T-helper 1 cell treated with Interleukin-12 subunit alpha and Interleukin-12 subunit beta and Interleukin-4 antibody, amounts not matched to agents 30 μg/mL and 1 μg/mL, for 36 hours (primary cell): ENCODE measurements around the gene PLPP4.

Experiments
- H3K27ac Mint-ChIP-seq: one replicate; pipeline ENCODE4 v1.8.0; 2021; ENCODE audit warnings: mild to moderate bottlenecking, mixed read lengths
- H3K27me3 Mint-ChIP-seq: one replicate; pipeline ENCODE4 v1.8.0; 2021; ENCODE audit warnings: low read depth, mixed read lengths
- H3K36me3 Mint-ChIP-seq: one replicate; pipeline ENCODE4 v1.8.0; 2021; ENCODE audit warnings: low read depth, mixed read lengths
- H3K4me1 Mint-ChIP-seq: one replicate; pipeline ENCODE4 v1.8.0; 2021; ENCODE audit warnings: low read depth, mixed read lengths
- H3K4me3 Mint-ChIP-seq: one replicate; pipeline ENCODE4 v1.8.0; 2021; ENCODE audit warnings: mild to moderate bottlenecking, moderate library complexity, mixed read lengths
- H3K9me3 Mint-ChIP-seq: one replicate; pipeline ENCODE4 v1.8.0; 2021; ENCODE audit warnings: mixed read lengths

The PLPP4 gene

GRCh38 chr10:120456626-120457430 is at the start of gene PLPP4:
Gene PLPP4 (plus strand): TSS chr10:120457227. CDS start chr10:120457306, 79 bp downstream.
- no peak within 1 kb of the TSS for H3K27ac Mint-ChIP-seq
- H3K36me3 Mint-ChIP-seq: no peaks in the 10 kb centered on the region
- H3K4me1 Mint-ChIP-seq: no peaks in the 10 kb centered on the region
- H3K4me3 Mint-ChIP-seq: peak within 1 kb of the TSS; percentile 28
- no peaks in the 10 kb centered on the region for H3K9me3 Mint-ChIP-seq
- H3K27me3 Mint-ChIP-seq: peaks cover 38% of the 10 kb centered on the region

- Mint-ChIP-seq H3K27me3 (no peaks in the 10 kb centered on the region), H3K36me3 (no peaks in the 10 kb centered on the region), H3K4me3 (no peak overlapping the region), H3K9me3 (no peaks in the 10 kb centered on the region), H3K4me1 (no peaks in the 10 kb centered on the region), H3K27ac (no peak overlapping the region)
Measured at GRCh38 chr10:120409816-120410215, 47.2 kb upstream of the PLPP4 start.

GRCh38 chr10:120414946-120415345 is 42.1 kb upstream of the PLPP4 start:
- Mint-ChIP-seq H3K4me1 (no peaks in the 10 kb centered on the region), H3K27me3 (no peaks in the 10 kb centered on the region), H3K4me3 (no peak overlapping the region), H3K9me3 (peaks cover 3% of the 10 kb centered on the region), H3K36me3 (no peaks in the 10 kb centered on the region), H3K27ac (no peak overlapping the region)

- H3K4me1 Mint-ChIP-seq: no peaks in the 10 kb centered on the region
- H3K27ac Mint-ChIP-seq: no peak overlapping the region
- H3K9me3 Mint-ChIP-seq: peaks cover 3% of the 10 kb centered on the region
- no peaks in the 10 kb centered on the region for H3K27me3 Mint-ChIP-seq
- no peaks in the 10 kb centered on the region for H3K36me3 Mint-ChIP-seq
- no peak overlapping the region for H3K4me3 Mint-ChIP-seq
Measured at GRCh38 chr10:120415709-120416330, 41.2 kb upstream of the PLPP4 start.

GRCh38 chr10:120420421-120420820 is 36.6 kb upstream of the PLPP4 start:
- H3K27ac Mint-ChIP-seq: no peak overlapping the region
- no peaks in the 10 kb centered on the region for H3K4me1 Mint-ChIP-seq
- no peaks in the 10 kb centered on the region for H3K9me3 Mint-ChIP-seq
- H3K4me3 Mint-ChIP-seq: no peak overlapping the region
- no peaks in the 10 kb centered on the region for H3K36me3 Mint-ChIP-seq
- H3K27me3 Mint-ChIP-seq: no peaks in the 10 kb centered on the region

GRCh38 chr10:120421250-120421649 is 35.8 kb upstream of the PLPP4 start:
- H3K36me3 Mint-ChIP-seq: no peaks in the 10 kb centered on the region
- H3K4me3 Mint-ChIP-seq: no peak overlapping the region
- H3K27me3 Mint-ChIP-seq: no peaks in the 10 kb centered on the region
- no peaks in the 10 kb centered on the region for H3K4me1 Mint-ChIP-seq
- no peaks in the 10 kb centered on the region for H3K9me3 Mint-ChIP-seq
- no peak overlapping the region for H3K27ac Mint-ChIP-seq

- Mint-ChIP-seq H3K36me3 (no peaks in the 10 kb centered on the region), H3K27ac (no peak overlapping the region), H3K4me3 (no peak overlapping the region), H3K4me1 (no peaks in the 10 kb centered on the region), H3K9me3 (no peaks in the 10 kb centered on the region), H3K27me3 (no peaks in the 10 kb centered on the region)
Measured at GRCh38 chr10:120422457-120422856, 34.6 kb upstream of the PLPP4 start.

GRCh38 chr10:120423431-120424197 is 33.4 kb upstream of the PLPP4 start:
- Mint-ChIP-seq H3K4me1 (no peaks in the 10 kb centered on the region), H3K27ac (no peak overlapping the region), H3K27me3 (no peaks in the 10 kb centered on the region), H3K4me3 (no peak overlapping the region), H3K36me3 (no peaks in the 10 kb centered on the region), H3K9me3 (no peaks in the 10 kb centered on the region)

GRCh38 chr10:120424198-120424464 is 32.9 kb upstream of the PLPP4 start:
- H3K4me1 Mint-ChIP-seq: no peaks in the 10 kb centered on the region

GRCh38 chr10:120426306-120426705 is 30.7 kb upstream of the PLPP4 start:
- no peaks in the 10 kb centered on the region for H3K9me3 Mint-ChIP-seq
- H3K4me1 Mint-ChIP-seq: peaks cover under 1% of the 10 kb centered on the region
- no peak overlapping the region for H3K27ac Mint-ChIP-seq
- H3K36me3 Mint-ChIP-seq: no peaks in the 10 kb centered on the region
- no peak overlapping the region for H3K4me3 Mint-ChIP-seq
- peaks cover 8% of the 10 kb centered on the region for H3K27me3 Mint-ChIP-seq

More at GRCh38 chr10:120424198-120424464, 32.9 kb upstream of the PLPP4 start:
- Mint-ChIP-seq H3K27me3 (no peaks in the 10 kb centered on the region), H3K27ac (no peak overlapping the region), H3K36me3 (no peaks in the 10 kb centered on the region), H3K4me3 (no peak overlapping the region), H3K9me3 (no peaks in the 10 kb centered on the region)

- Mint-ChIP-seq H3K4me1 (peaks cover 2% of the 10 kb centered on the region), H3K27me3 (peaks cover 18% of the 10 kb centered on the region), H3K36me3 (no peaks in the 10 kb centered on the region), H3K27ac (no peak overlapping the region), H3K4me3 (no peak overlapping the region), H3K9me3 (no peaks in the 10 kb centered on the region)
Measured at GRCh38 chr10:120428754-120429153, 28.3 kb upstream of the PLPP4 start.

- H3K4me1 Mint-ChIP-seq: peaks cover 2% of the 10 kb centered on the region
- H3K9me3 Mint-ChIP-seq: no peaks in the 10 kb centered on the region
- peaks cover 18% of the 10 kb centered on the region for H3K27me3 Mint-ChIP-seq
- no peak overlapping the region for H3K27ac Mint-ChIP-seq
- H3K36me3 Mint-ChIP-seq: no peaks in the 10 kb centered on the region
- no peak overlapping the region for H3K4me3 Mint-ChIP-seq
Measured at GRCh38 chr10:120429395-120429794, 27.6 kb upstream of the PLPP4 start.

- Mint-ChIP-seq H3K4me1 (peaks cover 2% of the 10 kb centered on the region), H3K4me3 (no peak overlapping the region), H3K36me3 (no peaks in the 10 kb centered on the region), H3K27me3 (peaks cover 18% of the 10 kb centered on the region), H3K27ac (no peak overlapping the region), H3K9me3 (no peaks in the 10 kb centered on the region)
Measured at GRCh38 chr10:120431251-120431651, 25.8 kb upstream of the PLPP4 start.

- Mint-ChIP-seq H3K4me1 (peaks cover 2% of the 10 kb centered on the region), H3K27ac (no peak overlapping the region), H3K27me3 (peaks cover 18% of the 10 kb centered on the region), H3K4me3 (no peak overlapping the region), H3K9me3 (no peaks in the 10 kb centered on the region), H3K36me3 (no peaks in the 10 kb centered on the region)
Measured at GRCh38 chr10:120432209-120432608, 24.8 kb upstream of the PLPP4 start.

- Mint-ChIP-seq H3K9me3 (no peaks in the 10 kb centered on the region), H3K4me3 (no peak overlapping the region), H3K36me3 (no peaks in the 10 kb centered on the region), H3K4me1 (peaks cover 2% of the 10 kb centered on the region), H3K27ac (no peak overlapping the region), H3K27me3 (peaks cover 18% of the 10 kb centered on the region)
Measured at GRCh38 chr10:120433141-120433540, 23.9 kb upstream of the PLPP4 start.
